DMS 273 (cell line): Measurements from ENCODE around the gene ACOT12.

Experiments used
- DNase-seq: peaks from one replicate; lab custom pipeline; 2025; ENCODE audit not compliant: unreplicated experiment; lab: John Stamatoyannopoulos, UW

The ACOT12 gene

GRCh38 chr5:81401266-81401665 lies 7.3 kb upstream of the ACOT12 start:
- DNase-seq = no peak

DNA sequence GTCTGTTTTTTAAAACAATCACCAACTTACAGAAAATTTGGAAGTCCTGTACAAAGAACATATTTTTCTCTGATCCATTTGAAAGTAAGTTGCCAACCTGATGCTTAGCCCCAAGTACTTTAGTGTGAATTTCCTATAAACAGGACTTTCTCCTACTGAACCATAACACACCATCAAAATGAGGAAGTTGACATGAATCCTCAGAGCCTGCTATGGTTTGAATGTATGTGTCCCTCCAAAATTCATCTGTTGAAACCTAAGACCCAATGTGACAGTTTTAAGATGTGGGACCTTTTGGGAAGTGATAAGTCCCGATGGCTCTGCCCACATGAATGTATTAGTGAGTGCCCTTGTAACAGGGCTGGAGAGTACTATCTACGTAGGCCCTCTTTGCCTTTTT lies 6.4 kb upstream of the ACOT12 start:
- DNase-seq = no peak

DNA sequence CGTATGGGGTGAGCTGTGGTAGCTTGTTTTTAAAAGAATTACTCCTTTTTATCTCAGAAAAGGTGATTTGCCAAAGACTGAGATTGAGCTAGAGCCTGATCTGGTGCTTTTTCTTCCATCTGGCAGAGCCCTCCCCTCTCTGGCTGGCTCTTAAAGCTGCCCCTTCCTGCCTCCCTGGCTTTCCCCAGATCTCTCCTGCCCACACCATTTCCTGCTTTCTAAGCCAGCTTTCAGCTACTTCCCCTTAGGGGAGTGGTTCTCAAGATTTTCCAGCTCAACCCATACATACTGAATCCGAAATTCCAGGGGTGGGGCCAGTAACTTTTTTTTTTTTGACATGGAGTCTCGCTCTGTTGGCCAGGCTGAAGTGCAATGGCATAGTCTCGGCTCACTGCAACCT lies 4.8 kb upstream of the ACOT12 start:
- no peak for DNase-seq

DNA sequence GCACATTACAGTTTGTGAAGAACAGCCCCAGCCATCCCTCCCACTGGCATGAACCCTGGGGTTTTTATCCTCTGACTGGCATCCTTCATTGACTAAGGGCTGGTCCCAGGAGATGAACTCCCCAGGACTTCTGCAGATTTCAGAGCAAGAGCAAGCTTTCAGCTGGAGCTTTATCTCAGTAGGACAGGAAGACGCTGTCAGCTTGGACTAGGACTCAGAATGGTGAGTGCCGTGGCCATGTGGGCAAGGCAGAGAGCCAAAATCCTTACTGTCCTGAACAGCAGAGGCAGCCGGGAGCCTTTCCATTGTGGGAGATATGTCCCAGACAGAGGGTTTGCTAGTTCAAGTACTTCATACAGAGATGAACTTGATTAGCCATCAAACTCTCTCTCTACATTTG lies 3.2 kb upstream of the ACOT12 start:
- peak; percentile 62 for DNase-seq

DNA sequence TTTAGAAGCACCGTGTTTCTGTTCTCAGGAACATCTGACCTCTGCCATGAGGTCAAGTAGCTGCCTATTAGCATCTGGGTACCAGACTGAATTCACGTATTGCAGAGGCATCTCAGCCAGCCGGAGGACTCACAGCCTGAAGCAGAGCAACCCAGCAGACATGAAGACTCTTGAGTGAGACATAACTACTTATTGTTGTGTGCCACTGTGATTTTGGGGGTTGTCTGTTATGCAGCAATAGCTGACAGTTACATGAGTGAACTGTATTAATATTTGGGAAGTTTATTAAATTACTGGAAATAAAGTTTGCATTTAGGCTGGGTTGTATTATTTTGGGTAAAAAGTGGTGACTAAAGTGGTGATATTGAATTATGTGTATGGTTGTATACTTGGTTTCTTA lies 1.3 kb upstream of the ACOT12 start:
- DNase-seq = no peak

GRCh38 chr5:81393430-81393782 lies 528 bp downstream of the ACOT12 start:
- no peak for DNase-seq

- no peak for DNase-seq
Observed at GRCh38 chr5:81389025-81389424, 4.9 kb downstream of the ACOT12 start.

DNA sequence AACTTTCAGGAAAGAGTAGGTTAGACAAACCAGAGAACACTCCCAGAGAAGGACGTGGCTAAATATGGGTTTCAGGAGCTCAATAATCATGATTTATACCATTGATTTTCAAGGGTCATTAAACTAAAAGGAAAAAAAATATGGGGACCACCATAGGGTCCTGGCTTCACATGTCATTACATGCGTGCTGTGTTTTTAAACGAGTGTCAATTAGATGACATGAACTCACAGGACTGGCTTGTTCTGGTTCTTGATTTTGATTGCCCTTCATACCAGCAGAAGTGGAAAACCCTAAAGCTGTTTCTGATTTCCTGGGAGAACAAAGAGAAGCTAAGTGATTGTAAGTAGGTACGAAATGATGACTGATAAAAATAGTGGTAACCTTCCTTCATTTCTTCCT lies 5.8 kb downstream of the ACOT12 start:
- DNase-seq = no peak

- no peak for DNase-seq
Observed at GRCh38 chr5:81383867-81384266, 10.1 kb downstream of the ACOT12 start.

- DNase-seq = no peak
Observed at GRCh38 chr5:81371354-81371876, 22.5 kb downstream of the ACOT12 start.

DNA sequence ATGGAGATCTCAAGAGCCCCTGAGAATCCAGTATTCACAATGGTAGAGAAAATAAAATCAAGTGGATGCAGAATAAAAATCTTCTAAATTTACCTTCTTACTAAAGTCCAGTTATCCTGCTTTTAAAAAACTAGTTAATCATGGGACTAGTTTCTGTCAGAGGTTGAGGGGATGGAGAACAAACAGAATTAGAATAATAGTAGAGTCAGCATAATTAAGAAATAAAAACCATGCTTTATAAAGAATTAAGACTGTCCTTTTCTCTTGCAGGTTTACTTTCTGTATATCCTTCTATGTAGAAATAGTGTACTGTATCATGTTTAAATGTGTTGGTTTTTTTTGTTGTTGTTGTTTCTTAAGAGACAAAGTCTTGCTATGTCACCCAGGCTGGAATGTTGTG lies 23.0 kb downstream of the ACOT12 start:
- DNase-seq = no peak

GRCh38 chr5:81365541-81365940 lies 28.4 kb downstream of the ACOT12 start:
- DNase-seq = no peak

DNA sequence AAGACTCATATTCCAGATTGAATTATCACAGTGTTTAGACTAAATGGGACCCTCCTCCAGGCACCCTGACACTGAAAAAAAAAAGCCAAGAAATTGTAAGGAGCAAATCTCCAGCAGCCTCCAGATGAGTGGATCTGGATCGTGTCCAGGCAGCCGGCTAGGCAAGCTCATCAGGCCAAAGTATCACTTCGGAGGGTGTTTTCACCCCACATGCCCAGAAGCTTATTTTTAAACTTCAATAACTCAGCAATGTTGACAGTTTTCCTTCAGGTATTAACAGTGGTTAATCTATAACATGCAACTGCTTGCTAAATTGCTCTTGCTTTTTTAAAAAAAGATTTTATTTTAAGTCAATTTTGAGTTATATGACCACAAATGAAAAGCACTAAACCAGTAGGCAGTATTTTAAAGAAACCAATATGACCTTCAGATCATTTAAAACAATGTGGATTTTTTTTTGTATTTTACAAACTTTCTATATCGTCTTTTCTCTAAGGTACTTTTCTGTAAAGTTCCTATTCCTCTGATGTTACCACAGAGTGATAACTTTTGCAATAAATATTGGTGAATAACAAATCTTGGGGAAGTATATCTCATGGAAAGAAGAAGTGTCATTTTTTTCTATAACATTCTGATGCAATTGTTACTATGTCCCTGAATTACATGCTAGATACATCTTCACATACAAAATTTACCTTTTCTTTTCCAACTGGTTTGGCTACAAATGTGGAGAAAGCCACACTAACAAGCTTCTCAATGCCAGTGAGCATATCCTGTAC lies 30.7 kb downstream of the ACOT12 start:
- peak; percentile 16 for DNase-seq

GRCh38 chr5:81361600-81361999 lies 32.3 kb downstream of the ACOT12 start:
- DNase-seq = peak; percentile 18

DNA sequence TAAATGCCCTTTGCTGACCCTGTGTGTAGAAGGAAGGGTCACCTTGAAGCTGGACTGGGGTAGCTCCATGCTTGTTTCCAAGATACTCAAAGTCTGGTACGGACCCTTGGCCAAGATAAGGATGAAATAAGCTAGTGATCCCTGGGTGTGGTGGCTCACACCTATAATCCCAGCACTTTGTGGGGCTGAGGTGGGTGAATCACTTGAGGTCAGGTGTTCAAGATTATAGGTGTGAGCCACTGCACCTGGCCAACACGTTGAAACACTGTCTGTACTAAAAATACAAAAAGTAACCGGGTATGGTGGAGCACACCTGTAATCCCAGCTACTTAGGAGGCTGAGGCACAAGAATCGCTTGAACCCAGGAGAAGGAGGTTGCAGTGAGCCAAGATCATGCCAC lies 33.3 kb downstream of the ACOT12 start:
- no peak for DNase-seq

- no peak for DNase-seq
Observed at GRCh38 chr5:81359881-81360280, 34.1 kb downstream of the ACOT12 start.

- no peak for DNase-seq
Observed at GRCh38 chr5:81359108-81359507, 34.8 kb downstream of the ACOT12 start.

DNA sequence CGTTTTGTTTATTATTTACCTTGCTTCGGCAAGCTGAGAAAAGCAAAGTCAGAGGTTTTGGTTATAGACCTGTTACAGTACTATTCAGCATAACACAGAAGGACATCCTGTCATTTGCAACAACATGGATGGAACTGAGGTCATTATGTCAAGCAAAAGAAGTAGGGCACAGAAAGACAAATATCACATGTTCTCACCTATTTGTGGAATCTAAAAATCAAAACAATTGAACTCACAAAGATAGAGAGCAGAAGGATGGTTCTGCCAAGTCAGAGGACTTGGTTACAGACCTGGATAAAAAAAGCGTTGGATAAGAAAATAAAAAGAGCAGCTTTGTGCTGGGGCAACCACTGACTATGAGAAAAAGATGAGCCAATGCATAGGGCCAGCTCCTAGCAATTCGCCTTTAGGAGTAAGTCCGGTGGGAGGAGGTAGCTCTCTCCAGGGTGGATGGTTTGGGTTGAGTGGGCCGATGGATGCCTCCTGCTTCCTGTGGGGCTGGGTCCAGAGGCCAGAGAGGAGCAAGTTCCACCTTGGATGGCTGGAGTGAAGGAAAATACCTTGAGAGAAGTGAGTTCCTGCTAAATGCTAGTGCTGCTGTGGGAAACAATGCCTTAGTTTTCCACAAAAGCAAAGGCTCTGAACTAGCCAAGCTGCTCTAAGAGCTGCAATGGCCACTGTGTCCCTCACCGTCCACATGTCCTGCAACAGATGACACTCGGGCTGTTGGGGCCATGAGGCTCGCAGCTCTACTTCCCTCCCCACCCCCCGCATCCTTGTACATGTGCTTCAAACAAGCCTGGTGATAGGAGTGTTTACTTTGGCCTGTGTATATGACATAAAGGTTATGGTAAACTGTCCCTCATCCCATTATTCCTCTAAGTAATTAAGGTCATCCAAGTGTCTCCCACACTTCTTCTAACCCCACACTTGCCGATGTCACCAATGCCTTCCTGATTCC lies 38.4 kb downstream of the ACOT12 start:
- DNase-seq = no peak

GRCh38 chr5:81354093-81354492 lies 39.8 kb downstream of the ACOT12 start:
- no peak for DNase-seq

DNA sequence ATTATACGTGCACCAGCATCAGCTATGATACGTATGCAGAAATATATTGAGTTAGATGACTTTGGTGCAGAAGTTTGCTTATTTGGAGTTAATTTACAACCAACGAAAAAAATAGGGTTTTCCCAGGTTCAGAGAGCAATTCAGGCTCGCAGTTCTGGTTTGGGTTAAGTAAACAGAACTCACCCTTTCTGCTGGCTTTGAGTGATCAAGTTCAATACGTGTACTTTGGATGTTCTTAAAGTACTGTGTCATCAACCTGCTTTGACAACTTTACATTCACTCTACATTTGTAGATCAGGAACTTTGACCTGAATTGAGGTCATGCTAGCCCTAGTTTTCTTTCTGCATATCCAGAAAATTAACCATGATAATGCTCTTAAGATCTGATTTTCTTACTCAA lies 40.7 kb downstream of the ACOT12 start:
- DNase-seq = no peak

DNA sequence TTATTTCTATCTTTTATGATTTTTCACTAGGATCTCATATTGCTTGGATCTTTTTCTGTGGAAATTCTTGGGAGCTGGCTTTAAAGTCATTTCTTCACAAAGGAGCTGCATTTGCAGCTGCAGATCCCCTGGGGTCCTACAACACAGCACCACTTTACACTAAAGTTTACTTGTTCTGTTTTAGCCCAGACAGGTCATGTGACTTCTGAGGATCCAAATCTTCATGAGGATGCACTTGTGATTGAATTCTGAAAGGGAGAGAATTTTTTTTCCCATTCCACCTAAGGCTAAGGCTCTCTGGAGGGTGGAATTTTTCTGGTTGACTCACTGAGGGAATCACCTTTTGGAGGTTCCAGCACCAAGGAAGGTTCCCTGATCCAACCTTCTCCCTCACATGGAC lies 43.4 kb downstream of the ACOT12 start:
- DNase-seq = no peak

DNA sequence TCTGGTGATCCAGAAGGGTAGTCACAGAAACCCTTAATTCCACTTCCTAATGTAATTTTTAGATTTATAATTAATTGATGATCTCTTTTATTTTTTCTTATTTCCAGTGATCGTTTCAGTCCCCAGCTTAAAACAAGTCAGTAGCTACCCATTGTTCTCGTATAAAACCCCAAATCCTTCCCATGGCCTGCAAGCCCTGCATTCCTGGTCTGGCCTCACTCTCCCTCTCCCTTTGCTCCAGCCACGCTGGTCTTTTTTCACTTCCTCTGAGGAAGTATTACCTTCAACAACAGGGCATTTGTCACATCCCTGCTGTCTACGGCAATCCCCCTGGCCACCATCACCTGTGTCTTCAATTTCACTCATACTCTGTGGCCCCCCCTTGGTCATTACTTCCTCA lies 44.8 kb downstream of the ACOT12 start:
- no peak for DNase-seq
